HCT116 (cell line): ENCODE data around the gene TDG. TPM values are rescaled to one million over a fixed set of nuclear protein-coding genes. Genes with fewer than 3 reads are reported as not detected.

Experiments
- ATAC-seq: fragments of 200-7000 bp; cut with Tn5 transposase; 2 replicates; pipeline ENCODE4 v1.9.1; 2020; ENCODE audit warnings: mild to moderate bottlenecking, moderate library complexity
- BruUV-seq: library from RNA; stranded (reverse); fragments of 400-500 nt; replicated peaks from 2 replicates; lab custom pipeline; 2021; lab: Mats Ljungman, UMichigan
- CTCF ChIA-PET: fragments of 300-600 bp; sonication (Branson Sonifier 250); formaldehyde crosslinking; loops from one replicate; lab custom pipeline; 2021; ENCODE audit warnings: antibody characterized with exemption; lab: Charles Lee
- POLR2A ChIA-PET: fragments of 300-600, 350-600 bp; sonication (Branson Sonifier 250); formaldehyde crosslinking; loops from one replicate; lab custom pipeline; 2021; ENCODE audit warnings: antibody characterized with exemption; lab: Charles Lee
- RAD21 ChIA-PET, 2 experiments: fragments of 300-600 bp; sonication (Branson Sonifier 250); formaldehyde crosslinking; loops; one replicate each; lab custom pipeline; 2023; ENCODE audit warnings: low total read pairs in 2 of 2; ENCODE audit not compliant: uncharacterized antibody in 2 of 2, unreplicated experiment in 2 of 2, low non-redundant PET in 1 of 2; lab: Charles Lee
- DNase-seq: peaks from one replicate; pipeline ENCODE4 v3.0.0-alpha.2; 2010; ENCODE audit warnings: low read depth, low spot score
- H2AFZ ChIP-seq: fragments of 200-600 bp; shearing (Covaris generic), sonication (generic); 2 replicates; pipeline ENCODE4 v1.6.1; 2017; ENCODE audit warnings: low read depth, mixed run types, mixed read lengths, antibody characterized with exemption, low read length; ENCODE audit not compliant: poor library complexity, severe bottlenecking
- H3K27ac ChIP-seq: 2 replicates; pipeline ENCODE4 v1.5.1; 2012; ENCODE audit warnings: low read depth, low read length
- H3K27me3 ChIP-seq: fragments of 200-600 bp; sonication (generic); 2 replicates; pipeline ENCODE4 v1.6.1; 2016; ENCODE audit warnings: mixed run types, low read length, mixed read lengths; ENCODE audit not compliant: insufficient read depth
- H3K36me3 ChIP-seq, 2 experiments: fragments of 200-500 bp in 1 of 2; fragments of 200-600 bp in 1 of 2; sonication (Bioruptor generic) in 1 of 2; sonication (generic) in 1 of 2; 2 replicates each; pipeline versions ENCODE4 v1.5.1 to v1.6.1; 2014 to 2016; ENCODE audit warnings: low read length in 2 of 2, inconsistent platforms in 1 of 2, mixed read lengths in 1 of 2, mixed run types in 1 of 2; ENCODE audit not compliant: insufficient read depth in 2 of 2, control insufficient read depth in 1 of 2
- H3K4me1 ChIP-seq, 2 experiments: fragments of 200-600 bp in 1 of 2; sonication (generic) in 1 of 2; 2 replicates each; pipeline versions ENCODE4 v1.5.1 to v1.6.1; 2012 to 2017; ENCODE audit warnings: low read length in 2 of 2, inconsistent platforms in 1 of 2, mild to moderate bottlenecking in 1 of 2, mixed read lengths in 1 of 2, mixed run types in 1 of 2, moderate library complexity in 1 of 2; ENCODE audit not compliant: insufficient read depth in 2 of 2, control insufficient read depth in 1 of 2
- H3K4me2 ChIP-seq: fragments of 200-600 bp; sonication (generic); 2 replicates; pipeline ENCODE4 v1.6.1; 2017; ENCODE audit warnings: mixed run types, low read length, mixed read lengths
- H3K4me3 ChIP-seq, 2 experiments: fragments of 200-600 bp in 1 of 2; sonication (generic) in 1 of 2; replicated peaks in 1 of 2; 2 replicates each; pipeline ENCODE4 v1.5.1; 2011 to 2016; ENCODE audit warnings: low read length in 2 of 2, control low read depth in 1 of 2, low read depth in 1 of 2, mild to moderate bottlenecking in 1 of 2, mixed read lengths in 1 of 2, mixed run types in 1 of 2
- H3K79me2 ChIP-seq: fragments of 200-600 bp; sonication (generic); 2 replicates; pipeline ENCODE4 v1.6.1; 2017; ENCODE audit warnings: mild to moderate bottlenecking, mixed run types, low read length, moderate library complexity, mixed read lengths; ENCODE audit not compliant: insufficient read depth
- H3K9ac ChIP-seq: fragments of 200-600 bp; sonication (generic); 2 replicates; pipeline ENCODE4 v1.6.1; 2016; ENCODE audit warnings: low read length, mixed read lengths
- H3K9me2 ChIP-seq: fragments of 200-600 bp; sonication (generic), shearing (Covaris generic); 2 replicates; pipeline ENCODE4 v1.6.1; 2017; ENCODE audit warnings: mixed run types, mild to moderate bottlenecking, moderate library complexity; ENCODE audit not compliant: insufficient read depth
- H3K9me3 ChIP-seq, 2 experiments: fragments of 200-500 bp in 1 of 2; fragments of 200-600 bp in 1 of 2; sonication (Bioruptor generic) in 1 of 2; sonication (generic) in 1 of 2; 2 replicates each; pipeline ENCODE4 v1.6.1; 2014 to 2017; ENCODE audit warnings: low read length in 2 of 2, mixed read lengths in 2 of 2, inconsistent platforms in 1 of 2, low read depth in 1 of 2, mild to moderate bottlenecking in 1 of 2, mixed run types in 1 of 2, moderate library complexity in 1 of 2; ENCODE audit not compliant: control insufficient read depth in 1 of 2, insufficient read depth in 1 of 2
- H4K20me1 ChIP-seq: fragments of 200-600 bp; sonication (generic), shearing (Covaris generic); 2 replicates; pipeline ENCODE4 v1.6.1; 2017; ENCODE audit warnings: mixed run types, mild to moderate bottlenecking, moderate library complexity; ENCODE audit not compliant: insufficient read depth
- ELF1 ChIP-seq: IDR thresholded peaks from 2 replicates; pipeline ENCODE4 v1.6.1; 2012; ENCODE audit warnings: low read depth, borderline replicate concordance
- POLR2AphosphoS5 ChIP-seq: IDR thresholded peaks from 2 replicates; pipeline ENCODE4 v1.6.1; 2011; ENCODE audit warnings: mild to moderate bottlenecking, low read depth, low read length, moderate library complexity
- SIN3A ChIP-seq: IDR thresholded peaks from 2 replicates; pipeline ENCODE4 v1.6.1; 2012; ENCODE audit warnings: low read depth
- SRF ChIP-seq: IDR thresholded peaks from 2 replicates; pipeline ENCODE4 v1.6.1; 2012; ENCODE audit warnings: low read depth
- TCF7L2 ChIP-seq: IDR thresholded peaks from 2 replicates; pipeline ENCODE4 v1.7.0; 2011; ENCODE audit warnings: borderline replicate concordance, inconsistent platforms; ENCODE audit not compliant: insufficient read depth, insufficient read length; ENCODE audit errors: extremely low read depth
- YY1 ChIP-seq: IDR thresholded peaks from 2 replicates; pipeline ENCODE4 v1.6.1; 2011; ENCODE audit warnings: low read length, low read depth, moderate library complexity, mild to moderate bottlenecking; ENCODE audit not compliant: insufficient replicate concordance; ENCODE audit errors: extremely low read depth
- ZNF274 ChIP-seq: fragments of 200-500 bp; sonication (Bioruptor generic); IDR thresholded peaks from 2 replicates; pipeline ENCODE4 v1.6.1; 2014; ENCODE audit warnings: mild to moderate bottlenecking, low read depth, low read length, inconsistent platforms
- intact Hi-C: fragments of 100-400 bp; cut with micrococcal nuclease; formaldehyde crosslinking; loops from 2 replicates; pipeline ENCODE4 v1.10.0; 2022
- total RNA-seq: library from RNA; stranded (reverse); gene quantifications from one replicate; pipeline ENCODE4 v1.2.1, GENCODE V29; 2021; ENCODE audit not compliant: unreplicated experiment
- TF ChIP-seq, protein P1 (sequence below), 3 experiments: fragments of 200-600 bp in 1 of 3; sonication (generic) in 1 of 3; IDR thresholded peaks in 2 of 3; conservative IDR thresholded peaks in 1 of 3; 2 replicates each; pipeline ENCODE4 v1.5.1; 2012 to 2017; ENCODE audit warnings: low read depth in 2 of 3, low read length in 2 of 3, antibody characterized with exemption in 1 of 3, borderline replicate concordance in 1 of 3, control low read depth in 1 of 3, mild to moderate bottlenecking in 1 of 3, mixed read lengths in 1 of 3, mixed run types in 1 of 3, moderate library complexity in 1 of 3; ENCODE audit not compliant: insufficient read depth in 1 of 3
- TF ChIP-seq, protein P2 (sequence below): IDR thresholded peaks from 2 replicates; pipeline ENCODE4 v1.6.1; 2012
- TF ChIP-seq, protein P3 (sequence below): IDR thresholded peaks from 2 replicates; pipeline ENCODE4 v1.6.1; 2011; ENCODE audit warnings: mild to moderate bottlenecking, low read length, moderate library complexity; ENCODE audit not compliant: insufficient replicate concordance; ENCODE audit errors: extremely low read depth

TDG gene
- total RNA-seq, 1 experiment from 2014 or later: 23.9 TPM

DNA sequence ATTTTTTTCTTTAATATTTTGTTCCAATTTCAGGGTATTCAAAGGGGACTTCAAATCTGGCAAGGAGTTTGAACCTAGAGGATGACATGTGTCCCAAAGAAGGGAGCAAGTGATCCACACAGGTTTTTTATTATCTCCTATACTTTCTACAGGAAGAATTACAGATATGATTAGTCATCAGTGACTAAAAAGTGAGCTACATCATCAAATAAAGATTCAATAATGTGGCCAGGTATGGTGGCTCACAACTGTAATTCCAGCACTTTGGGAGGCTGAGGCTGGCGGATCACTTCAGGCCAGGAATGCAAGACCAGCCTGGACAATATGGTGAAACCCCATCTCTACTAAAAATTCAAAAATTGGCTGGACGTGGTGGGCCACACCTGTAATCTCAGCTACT, 60.1 kb downstream of the TDG start:
- Histone ChIP-seq H3K4me1 (no peaks in the 10 kb centered on the region), H3K4me3 (no peak overlapping the region), H3K79me2 (no peaks in the 10 kb centered on the region), H3K9me3 (no peaks in the 10 kb centered on the region), H3K4me2 (no peak overlapping the region), H3K36me3 (no peaks in the 10 kb centered on the region), H4K20me1 (no peaks in the 10 kb centered on the region), H3K27ac (no peak overlapping the region), H3K27me3 (peaks cover under 1% of the 10 kb centered on the region; the same call in 1 of the 2 replicates), H3K9me2 (no peaks in the 10 kb centered on the region), H2AFZ (no peak overlapping the region), H3K9ac (no peak overlapping the region)
- POLR2A ChIA-PET: no interaction called here
- intact Hi-C loops: no loop called here
- DNase-seq (no peak), ATAC-seq (no peak)
- RAD21 ChIA-PET: no interaction called here
- BruUV-seq: no TSS peak
- CTCF ChIA-PET: no interaction called here
- TF ChIP-seq, protein P1, sequence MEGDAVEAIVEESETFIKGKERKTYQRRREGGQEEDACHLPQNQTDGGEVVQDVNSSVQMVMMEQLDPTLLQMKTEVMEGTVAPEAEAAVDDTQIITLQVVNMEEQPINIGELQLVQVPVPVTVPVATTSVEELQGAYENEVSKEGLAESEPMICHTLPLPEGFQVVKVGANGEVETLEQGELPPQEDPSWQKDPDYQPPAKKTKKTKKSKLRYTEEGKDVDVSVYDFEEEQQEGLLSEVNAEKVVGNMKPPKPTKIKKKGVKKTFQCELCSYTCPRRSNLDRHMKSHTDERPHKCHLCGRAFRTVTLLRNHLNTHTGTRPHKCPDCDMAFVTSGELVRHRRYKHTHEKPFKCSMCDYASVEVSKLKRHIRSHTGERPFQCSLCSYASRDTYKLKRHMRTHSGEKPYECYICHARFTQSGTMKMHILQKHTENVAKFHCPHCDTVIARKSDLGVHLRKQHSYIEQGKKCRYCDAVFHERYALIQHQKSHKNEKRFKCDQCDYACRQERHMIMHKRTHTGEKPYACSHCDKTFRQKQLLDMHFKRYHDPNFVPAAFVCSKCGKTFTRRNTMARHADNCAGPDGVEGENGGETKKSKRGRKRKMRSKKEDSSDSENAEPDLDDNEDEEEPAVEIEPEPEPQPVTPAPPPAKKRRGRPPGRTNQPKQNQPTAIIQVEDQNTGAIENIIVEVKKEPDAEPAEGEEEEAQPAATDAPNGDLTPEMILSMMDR (IDR thresholded peaks at IDR 0.05 in 2 of 3, conservative IDR thresholded peaks at IDR 0.05 in 1 of 3; ENCODE audit: borderline replicate concordance in 1 of 3, insufficient read depth in 1 of 3, low read depth in 2 of 3, low read length in 2 of 3): no peak
- no peak for TF ChIP-seq YY1
- no peak for TF ChIP-seq TCF7L2
- TF ChIP-seq, protein P2, sequence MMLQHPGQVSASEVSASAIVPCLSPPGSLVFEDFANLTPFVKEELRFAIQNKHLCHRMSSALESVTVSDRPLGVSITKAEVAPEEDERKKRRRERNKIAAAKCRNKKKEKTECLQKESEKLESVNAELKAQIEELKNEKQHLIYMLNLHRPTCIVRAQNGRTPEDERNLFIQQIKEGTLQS: no peak
- no peak for TF ChIP-seq ELF1
- TF ChIP-seq, protein P3, sequence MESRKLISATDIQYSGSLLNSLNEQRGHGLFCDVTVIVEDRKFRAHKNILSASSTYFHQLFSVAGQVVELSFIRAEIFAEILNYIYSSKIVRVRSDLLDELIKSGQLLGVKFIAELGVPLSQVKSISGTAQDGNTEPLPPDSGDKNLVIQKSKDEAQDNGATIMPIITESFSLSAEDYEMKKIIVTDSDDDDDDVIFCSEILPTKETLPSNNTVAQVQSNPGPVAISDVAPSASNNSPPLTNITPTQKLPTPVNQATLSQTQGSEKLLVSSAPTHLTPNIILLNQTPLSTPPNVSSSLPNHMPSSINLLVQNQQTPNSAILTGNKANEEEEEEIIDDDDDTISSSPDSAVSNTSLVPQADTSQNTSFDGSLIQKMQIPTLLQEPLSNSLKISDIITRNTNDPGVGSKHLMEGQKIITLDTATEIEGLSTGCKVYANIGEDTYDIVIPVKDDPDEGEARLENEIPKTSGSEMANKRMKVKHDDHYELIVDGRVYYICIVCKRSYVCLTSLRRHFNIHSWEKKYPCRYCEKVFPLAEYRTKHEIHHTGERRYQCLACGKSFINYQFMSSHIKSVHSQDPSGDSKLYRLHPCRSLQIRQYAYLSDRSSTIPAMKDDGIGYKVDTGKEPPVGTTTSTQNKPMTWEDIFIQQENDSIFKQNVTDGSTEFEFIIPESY: no peak
- TF ChIP-seq SIN3A: no peak
- no peak for TF ChIP-seq SRF
- TF ChIP-seq POLR2AphosphoS5: no peak
- TF ChIP-seq ZNF274: no peak
